Measurements from ENCODE around the gene CYTH3.
"Not testable (repeated sequence)": the region's sequence is repeated elsewhere in the genome, so short reads cannot be mapped to it uniquely, and the experiment has no call there.

CYTH3 gene

GRCh38 chr7:6153646-6154541 lies 118.5 kb downstream of the CYTH3 start:
- DNase-seq (ENCODE audit: low spot score): no peak

GRCh38 chr7:6151994-6152735 lies 120.3 kb downstream of the CYTH3 start:
- no peak for DNase-seq (ENCODE audit: low spot score)

GRCh38 chr7:6151527-6151926 lies 120.9 kb downstream of the CYTH3 start:
- DNase-seq (ENCODE audit: low spot score): not testable (repeated sequence)

GRCh38 chr7:6149996-6150395 lies 122.4 kb downstream of the CYTH3 start:
- DNase-seq (ENCODE audit: low spot score): no peak

- DNase-seq (ENCODE audit: low spot score): no peak
Observed at GRCh38 chr7:6148724-6149360, 123.6 kb downstream of the CYTH3 start.

GRCh38 chr7:6147627-6148026 lies 124.8 kb downstream of the CYTH3 start:
- no peak for DNase-seq (ENCODE audit: low spot score)

GRCh38 chr7:6146666-6147065 lies 125.8 kb downstream of the CYTH3 start:
- no peak for DNase-seq (ENCODE audit: low spot score)

- no peak for DNase-seq (ENCODE audit: low spot score)
Observed at GRCh38 chr7:6143997-6144396, 128.4 kb downstream of the CYTH3 start.

- DNase-seq (ENCODE audit: low spot score): no peak
Observed at GRCh38 chr7:6142871-6143380, 129.5 kb downstream of the CYTH3 start.

GRCh38 chr7:6139189-6139996 lies 133.0 kb downstream of the CYTH3 start:
- peak; percentile 67 for DNase-seq (ENCODE audit: low spot score)

GRCh38 chr7:6136475-6136874 lies 135.9 kb downstream of the CYTH3 start:
- no peak for DNase-seq (ENCODE audit: low spot score)

GRCh38 chr7:6133249-6133648 lies 139.2 kb downstream of the CYTH3 start:
- DNase-seq (ENCODE audit: low spot score): no peak

- no peak for DNase-seq (ENCODE audit: low spot score)
Observed at GRCh38 chr7:6130007-6130587, 142.3 kb downstream of the CYTH3 start.

GRCh38 chr7:6128205-6128604 lies 144.2 kb downstream of the CYTH3 start:
- no peak for DNase-seq (ENCODE audit: low spot score)

GRCh38 chr7:6127110-6127490 lies 145.3 kb downstream of the CYTH3 start:
- no peak for DNase-seq (ENCODE audit: low spot score)

GRCh38 chr7:6123843-6124242 lies 148.6 kb downstream of the CYTH3 start:
- no peak for DNase-seq (ENCODE audit: low spot score)

- DNase-seq (ENCODE audit: low spot score): no peak
Observed at GRCh38 chr7:6121141-6121540, 151.3 kb downstream of the CYTH3 start.

GRCh38 chr7:6117533-6117932 lies 154.9 kb downstream of the CYTH3 start:
- no peak for DNase-seq (ENCODE audit: low spot score)

GRCh38 chr7:6116211-6116610 lies 156.2 kb downstream of the CYTH3 start:
- DNase-seq (ENCODE audit: low spot score): no peak
